Measurements from ENCODE around the gene FKBP8.

FKBP8 gene

GRCh38 chr19:18574691-18575291, 31.4 kb upstream of the FKBP8 start:
- TF ChIP-seq CTCF (IDR thresholded peaks at IDR 0.05; ENCODE audit: low read length, missing control alignments) = no peak
- no peak for DNase-seq (ENCODE audit: low read depth)
- no peak overlapping the region for H3K4me3 ChIP-seq (replicated peaks; ENCODE audit: low read depth, low read length)

GRCh38 chr19:18571564-18572344, 28.4 kb upstream of the FKBP8 start, which contains the start of gene UBA52:
Gene UBA52 (plus strand): TSS chr19:18571857. CDS start chr19:18573301, 1,444 bp downstream.
- H3K4me3 ChIP-seq (replicated peaks; ENCODE audit: low read depth, low read length) = peak within 1 kb of the TSS; percentile 99
- TF ChIP-seq CTCF (IDR thresholded peaks at IDR 0.05; ENCODE audit: low read length, missing control alignments) = no peak
- peak; percentile 98 for DNase-seq (ENCODE audit: low read depth)

- DNase-seq (ENCODE audit: low read depth) = no peak
- no peak overlapping the region for H3K4me3 ChIP-seq (replicated peaks; ENCODE audit: low read depth, low read length)
- TF ChIP-seq CTCF (IDR thresholded peaks at IDR 0.05; ENCODE audit: low read length, missing control alignments) = no peak
Measured at GRCh38 chr19:18568367-18568766, 25.0 kb upstream of the FKBP8 start.

GRCh38 chr19:18566953-18567352, 23.6 kb upstream of the FKBP8 start:
- no peak for TF ChIP-seq CTCF (IDR thresholded peaks at IDR 0.05; ENCODE audit: low read length, missing control alignments)
- H3K4me3 ChIP-seq (replicated peaks; ENCODE audit: low read depth, low read length) = no peak overlapping the region
- DNase-seq (ENCODE audit: low read depth) = no peak

GRCh38 chr19:18562086-18562485, 18.7 kb upstream of the FKBP8 start:
- no peak overlapping the region for H3K4me3 ChIP-seq (replicated peaks; ENCODE audit: low read depth, low read length)
- DNase-seq (ENCODE audit: low read depth) = peak; percentile 88
- TF ChIP-seq CTCF (IDR thresholded peaks at IDR 0.05; ENCODE audit: low read length, missing control alignments) = no peak

- H3K4me3 ChIP-seq (replicated peaks; ENCODE audit: low read depth, low read length) = no peak overlapping the region
- no peak for DNase-seq (ENCODE audit: low read depth)
- no peak for TF ChIP-seq CTCF (IDR thresholded peaks at IDR 0.05; ENCODE audit: low read length, missing control alignments)
Measured at GRCh38 chr19:18559685-18560084, 16.3 kb upstream of the FKBP8 start.

Measured in fibroblast of pulmonary artery (primary cell).